Measurements from ENCODE around the gene NOBOX.

GRCh38 chr7:144379776-144380384, 23.6 kb downstream of the NOBOX start:
- no peak for TF ChIP-seq CTCF (IDR thresholded peaks at IDR 0.05; ENCODE audit: low read length)
- TF ChIP-seq EZH2 (IDR thresholded peaks at IDR 0.05; ENCODE audit: borderline replicate concordance, low read length): no peak
